NCI-H1694 (cell line): Measurements from ENCODE around the gene TAAR1.
"Not testable (repeated sequence)": the region's sequence is repeated elsewhere in the genome, so short reads cannot be mapped to it uniquely, and the experiment has no call there.

Source experiments
- DNase-seq: peaks from one replicate; lab custom pipeline; 2025; lab: John Stamatoyannopoulos, UW

The TAAR1 gene

DNA sequence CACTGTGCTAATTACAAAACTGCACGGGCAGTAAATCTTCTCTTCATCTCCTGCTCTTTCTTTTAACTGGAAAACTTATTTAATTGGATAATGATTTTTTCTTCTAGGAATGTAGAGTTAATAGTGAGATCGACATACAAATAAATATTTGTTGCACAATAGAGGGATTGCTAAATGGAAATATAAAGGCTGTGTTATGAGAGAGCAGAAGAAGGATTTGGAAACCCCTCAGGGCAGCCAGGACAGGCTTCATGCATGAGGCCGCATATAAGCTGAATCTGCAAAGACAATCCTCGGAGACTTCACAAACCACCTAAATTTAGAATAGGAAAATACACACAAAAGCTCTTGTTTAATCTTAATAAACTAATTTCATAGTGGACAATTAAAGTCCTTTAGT, 2.9 kb upstream of the TAAR1 start:
- no peak for DNase-seq

DNA sequence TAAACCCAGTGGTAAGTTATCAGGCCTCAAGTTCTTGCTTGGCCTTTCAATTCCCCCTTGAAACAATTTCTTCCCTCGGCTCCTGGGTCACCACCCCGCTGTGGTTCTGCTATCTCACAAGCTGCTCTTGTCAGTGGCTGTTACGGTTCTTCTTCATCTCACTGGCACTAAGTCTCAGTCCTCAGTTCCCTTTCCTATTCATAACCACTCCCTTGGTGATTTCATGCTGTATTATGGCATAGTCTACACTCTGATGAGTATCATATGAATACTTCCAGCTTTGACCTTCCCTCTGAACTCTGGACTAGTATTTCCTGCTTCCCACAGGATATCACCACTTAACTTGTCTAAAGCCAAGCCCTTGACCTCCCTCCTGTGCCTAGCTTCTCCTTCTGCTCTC, 7.9 kb downstream of the TAAR1 start:
- DNase-seq = no peak

DNA sequence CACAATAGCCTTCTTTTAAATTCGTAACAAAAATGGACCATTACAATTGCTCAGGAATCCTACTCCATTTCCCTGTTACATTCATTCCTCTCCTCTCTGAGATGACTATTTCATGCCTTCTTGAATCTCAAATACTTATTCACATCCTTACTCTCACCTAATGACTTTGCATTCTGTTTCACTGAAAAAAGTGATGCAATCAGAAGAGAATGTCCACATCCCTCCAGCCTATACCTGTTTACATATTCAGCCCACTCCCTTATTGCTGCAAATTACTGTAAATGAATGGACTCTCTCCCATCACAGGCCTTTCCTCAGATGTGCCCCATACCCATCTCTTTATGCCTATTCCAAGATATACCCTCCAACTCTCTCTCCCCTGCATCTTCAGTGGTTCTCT, 8.6 kb downstream of the TAAR1 start:
- no peak for DNase-seq

DNA sequence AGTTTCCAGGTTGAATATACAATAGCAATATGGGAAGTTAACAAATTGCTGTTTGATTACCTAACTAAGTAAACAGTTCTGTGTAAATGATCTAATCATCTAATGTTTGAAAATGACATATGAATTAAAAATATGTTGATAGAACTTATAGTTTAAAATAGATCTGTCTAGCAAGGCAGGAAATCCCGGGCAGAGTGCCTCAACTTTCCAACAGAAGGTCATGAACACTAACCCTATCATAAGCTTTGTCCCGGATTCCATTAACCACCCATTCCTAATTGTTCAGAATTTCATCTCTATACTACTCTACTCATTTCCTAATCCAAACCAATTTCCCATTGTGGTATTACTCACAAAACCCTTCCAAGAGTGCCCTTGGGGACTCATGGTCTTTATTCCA, 10.2 kb downstream of the TAAR1 start:
- DNase-seq = no peak

DNA sequence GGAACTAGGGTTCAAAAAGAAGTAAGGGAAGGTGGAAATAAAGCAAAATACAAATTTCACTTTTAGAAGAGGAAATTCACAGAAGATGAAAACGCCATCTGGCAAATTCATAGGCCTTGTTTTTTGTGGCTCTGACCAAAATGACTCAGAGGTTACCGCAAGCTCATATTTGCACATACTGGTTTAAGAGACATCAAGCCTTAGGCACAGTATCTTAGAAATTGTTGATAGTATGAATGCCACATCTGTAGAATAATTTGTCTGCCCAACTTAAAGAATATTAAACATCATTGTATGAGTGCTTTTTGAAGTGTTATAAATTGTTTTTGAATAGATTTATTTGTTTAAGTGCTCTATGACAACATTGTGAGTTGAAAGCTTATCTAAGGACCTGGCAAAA, 10.6 kb downstream of the TAAR1 start:
- no peak for DNase-seq

DNA sequence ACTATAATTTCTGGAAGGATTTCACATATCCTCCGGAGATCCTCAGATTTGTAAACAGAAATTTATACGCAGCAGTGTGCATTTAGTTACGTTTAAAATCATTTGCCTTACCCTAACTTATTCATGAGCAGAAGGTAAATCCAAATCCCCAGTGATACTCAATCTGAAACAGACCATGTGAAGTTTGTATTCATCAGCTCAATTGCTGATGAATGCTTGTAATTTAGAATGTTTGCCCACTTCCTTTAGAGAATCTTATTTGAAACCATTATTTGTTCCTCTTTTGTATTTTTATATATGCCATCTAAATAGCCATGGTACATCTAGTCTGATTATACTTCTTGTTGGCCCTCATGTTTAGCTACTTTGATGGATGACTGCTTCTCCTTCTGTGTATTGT, 15.4 kb downstream of the TAAR1 start:
- no peak for DNase-seq

DNA sequence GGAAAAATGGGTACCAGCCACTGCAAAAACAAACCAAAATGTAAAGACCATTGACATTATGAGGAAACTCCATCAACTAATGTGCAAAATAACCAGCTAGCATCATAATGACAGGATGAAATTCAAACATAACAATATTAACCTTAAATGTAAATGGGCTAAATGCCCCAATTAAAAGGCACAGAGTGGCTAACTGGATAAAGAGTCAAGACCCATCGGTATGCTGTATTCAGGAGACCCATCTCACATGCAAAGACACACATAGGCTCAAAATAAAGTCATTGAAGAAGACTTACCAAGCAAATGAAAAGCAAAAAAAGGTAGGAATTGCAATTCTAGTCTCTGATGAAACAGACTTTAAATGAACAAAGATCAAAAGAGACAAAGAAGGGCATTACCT, 21.8 kb downstream of the TAAR1 start:
- not testable (repeated sequence) for DNase-seq

DNA sequence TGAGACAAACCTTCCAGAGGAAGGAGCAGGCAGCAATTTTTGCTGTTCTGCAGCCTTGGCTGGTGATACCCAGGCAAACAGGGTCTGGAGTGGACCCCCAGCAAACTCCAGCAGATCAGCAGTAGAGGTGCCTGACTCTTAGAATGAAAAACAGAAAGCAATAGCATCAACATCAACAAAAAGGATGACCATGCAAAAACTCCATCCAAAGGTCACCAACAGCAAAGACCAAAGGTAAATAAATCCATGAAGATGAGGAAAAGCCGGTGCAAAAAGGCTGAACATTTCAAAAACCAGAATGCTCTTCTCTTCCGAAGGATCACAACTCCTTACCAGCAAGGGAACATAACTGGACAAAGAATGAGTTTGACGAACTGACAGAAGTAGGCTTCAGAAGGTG, 23.1 kb downstream of the TAAR1 start:
- not testable (repeated sequence) for DNase-seq

DNA sequence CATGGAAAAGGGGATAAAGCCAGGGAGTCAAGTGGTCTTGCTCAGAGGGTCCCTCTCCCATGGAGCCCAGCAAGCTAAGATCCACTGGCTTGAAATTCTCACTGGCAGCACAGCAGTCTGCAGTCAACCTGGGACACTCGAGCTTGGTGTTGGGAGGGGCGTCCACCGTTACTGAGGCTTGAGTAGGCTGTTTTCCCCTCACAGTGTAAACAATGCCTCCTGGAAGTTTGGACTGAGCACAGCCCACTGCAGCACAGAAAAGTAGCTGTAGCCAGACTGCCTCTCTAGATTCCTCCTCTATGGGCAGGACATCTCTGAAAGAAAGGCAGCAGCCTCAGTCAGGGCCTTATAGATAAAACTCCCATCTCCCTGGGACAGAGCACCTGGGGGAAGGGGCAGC, 23.7 kb downstream of the TAAR1 start:
- DNase-seq = not testable (repeated sequence)

DNA sequence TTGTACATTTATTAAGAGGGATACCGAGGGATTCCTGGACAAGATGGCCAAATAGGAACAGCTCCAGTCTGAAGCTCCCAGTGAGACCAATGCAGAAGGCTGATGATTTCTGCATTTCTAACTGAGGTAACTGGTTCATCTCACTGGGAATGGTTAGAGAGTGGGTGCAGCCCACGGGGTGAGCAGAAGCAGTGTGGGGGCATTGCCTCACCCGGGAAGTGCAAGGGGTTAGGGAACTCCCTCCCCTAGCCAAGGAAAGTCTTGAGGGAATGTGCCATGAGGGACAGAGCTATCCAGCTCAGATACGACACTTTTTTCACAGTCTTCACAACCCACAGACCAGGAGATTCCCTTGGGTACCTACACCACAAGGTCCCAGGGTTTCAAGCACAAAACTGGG, 24.2 kb downstream of the TAAR1 start:
- DNase-seq = no peak

DNA sequence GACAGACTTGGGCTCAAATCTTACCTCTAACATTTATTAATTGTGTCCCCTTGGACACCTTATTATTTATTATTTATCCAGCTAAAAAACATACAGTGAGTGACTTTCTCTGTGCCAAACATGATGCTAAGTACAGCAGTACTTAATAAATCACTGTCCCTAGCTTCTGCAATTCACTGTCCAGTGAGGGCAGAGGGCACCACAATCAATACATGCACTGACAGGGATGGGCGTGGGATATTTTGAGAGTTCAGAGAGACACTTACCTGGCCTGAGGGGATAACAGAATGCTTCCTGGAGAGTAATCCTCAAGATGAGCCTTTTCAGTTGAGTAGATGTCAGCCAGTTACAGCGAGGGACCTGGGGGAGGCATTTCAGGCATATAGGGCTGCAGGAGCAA, 25.6 kb downstream of the TAAR1 start:
- no peak for DNase-seq

DNA sequence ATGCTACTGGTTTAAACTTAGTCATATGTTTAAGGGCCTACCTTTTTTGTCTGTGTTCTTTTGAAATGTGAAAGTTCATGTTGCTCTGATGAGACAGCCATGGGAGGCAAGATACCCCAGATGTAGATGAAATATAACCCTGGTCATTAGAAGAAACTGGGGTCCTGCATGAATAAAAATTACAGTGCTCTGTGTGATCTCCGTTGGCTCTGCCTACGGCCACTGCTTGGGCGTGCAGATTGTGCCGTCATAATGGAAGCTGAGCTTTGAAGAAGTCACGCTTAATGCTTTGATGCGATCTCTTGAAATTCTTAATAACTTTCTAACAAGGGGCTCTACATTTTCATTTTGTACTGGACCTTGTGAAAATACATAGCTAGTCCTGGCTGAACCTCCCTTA, 34.8 kb downstream of the TAAR1 start, which contains the start of gene TAAR2:
TAAR2 (minus strand) TSS at position 101 of the 400 bp plus-strand sequence; CDS start at position 101, 0 bp downstream.
- no peak for DNase-seq

DNA sequence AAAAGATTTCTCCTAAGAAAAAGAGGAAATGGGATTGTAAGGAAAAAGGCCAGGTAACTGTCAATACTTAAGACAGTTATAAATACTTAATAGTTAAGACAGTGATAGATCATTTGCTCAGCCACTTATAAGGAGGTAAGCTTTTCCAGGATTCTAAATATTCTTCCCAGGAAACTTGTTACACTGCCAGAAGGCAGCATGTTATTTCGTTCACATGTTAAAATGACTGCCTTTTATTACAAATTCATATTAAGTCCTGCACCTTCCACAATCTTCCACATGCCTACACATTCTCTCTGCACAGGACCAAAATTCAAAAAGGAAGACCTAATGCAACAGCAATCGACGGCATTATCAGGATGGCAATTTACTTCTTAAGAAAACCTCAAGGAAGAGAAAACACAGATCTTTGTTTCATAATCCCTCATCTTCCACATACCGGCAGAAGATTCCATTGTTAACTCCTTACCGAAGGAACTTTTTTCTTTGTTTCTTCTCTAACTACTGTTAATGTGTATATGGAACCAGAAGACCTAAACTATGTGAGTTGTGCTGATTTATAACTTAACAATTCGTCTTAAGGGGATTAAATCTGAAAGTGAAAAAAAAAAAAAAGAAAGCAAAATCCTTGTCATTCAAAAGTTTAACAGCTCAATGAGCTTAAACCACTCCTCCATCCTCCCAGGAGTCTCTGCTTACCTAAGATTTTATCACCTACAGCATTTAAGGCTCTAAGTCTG, 35.7 kb downstream of the TAAR1 start:
- no peak for DNase-seq

DNA sequence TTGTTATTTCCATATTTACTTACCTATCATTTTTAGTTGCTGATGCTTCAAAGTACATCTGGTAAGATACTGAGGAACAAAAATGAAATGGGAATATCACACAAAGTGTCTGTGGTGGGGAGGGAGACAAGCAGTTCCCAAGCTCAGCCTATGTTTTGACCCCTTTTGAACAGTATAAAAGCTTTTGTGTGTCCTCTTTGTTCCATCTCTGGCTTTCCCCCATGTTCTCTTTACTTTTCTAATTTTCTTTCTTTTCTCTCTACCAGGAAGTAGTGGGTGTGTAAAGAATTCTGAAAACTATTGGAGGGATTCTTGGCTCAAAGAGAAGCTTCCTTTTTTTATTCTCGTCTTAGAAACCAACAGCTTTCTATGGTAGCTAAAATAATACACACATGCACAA, 42.3 kb downstream of the TAAR1 start:
- no peak for DNase-seq

DNA sequence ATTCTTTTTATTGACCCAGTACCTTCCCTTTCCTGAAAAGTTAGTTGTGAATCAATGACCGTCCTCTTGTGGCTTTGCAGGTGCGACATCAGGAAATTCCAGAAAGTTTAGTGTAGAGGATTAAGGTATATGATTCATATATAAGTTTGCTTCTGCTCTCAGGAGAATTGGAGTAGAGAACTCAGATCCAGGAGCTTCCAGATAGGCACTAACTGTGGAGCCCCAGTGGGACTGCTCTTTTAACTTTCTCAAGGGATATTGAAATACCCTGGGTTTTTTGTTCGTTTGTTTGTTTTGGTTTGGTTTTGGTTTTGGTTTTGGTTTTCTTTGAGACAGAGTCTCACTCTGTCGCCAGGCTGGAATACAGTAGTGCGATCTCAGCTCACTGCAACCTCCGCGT, 44.4 kb downstream of the TAAR1 start:
- no peak for DNase-seq

DNA sequence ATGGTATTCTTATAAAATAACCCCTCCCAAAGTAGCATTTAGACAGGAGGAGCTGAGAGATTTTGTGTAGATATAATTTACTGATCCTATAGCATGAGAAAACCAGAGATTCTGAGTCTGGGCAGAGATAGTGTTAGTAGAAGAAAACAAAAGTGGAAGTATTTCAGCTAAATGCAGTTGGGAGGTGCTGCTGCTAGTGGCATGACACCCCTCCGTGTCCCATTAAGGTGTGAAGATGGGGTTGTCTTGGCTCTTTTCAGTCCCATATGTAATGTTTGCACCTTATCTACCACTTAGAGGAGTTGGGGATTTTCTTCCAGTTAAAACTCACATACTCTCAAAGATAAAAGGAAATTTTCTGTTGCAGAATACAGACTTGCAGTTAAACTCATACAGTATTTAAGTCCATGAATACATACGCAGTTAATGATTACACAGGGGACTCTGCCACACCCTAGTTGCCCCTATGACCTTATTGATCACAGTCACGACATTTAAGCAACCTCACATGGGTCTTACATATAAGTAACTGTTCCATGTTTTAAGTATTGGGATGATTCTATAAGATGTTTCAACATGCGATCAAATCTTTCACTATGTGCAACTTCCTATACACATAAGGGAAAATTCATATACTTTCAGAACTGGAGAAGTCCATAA, 46.4 kb downstream of the TAAR1 start:
- DNase-seq = no peak

DNA sequence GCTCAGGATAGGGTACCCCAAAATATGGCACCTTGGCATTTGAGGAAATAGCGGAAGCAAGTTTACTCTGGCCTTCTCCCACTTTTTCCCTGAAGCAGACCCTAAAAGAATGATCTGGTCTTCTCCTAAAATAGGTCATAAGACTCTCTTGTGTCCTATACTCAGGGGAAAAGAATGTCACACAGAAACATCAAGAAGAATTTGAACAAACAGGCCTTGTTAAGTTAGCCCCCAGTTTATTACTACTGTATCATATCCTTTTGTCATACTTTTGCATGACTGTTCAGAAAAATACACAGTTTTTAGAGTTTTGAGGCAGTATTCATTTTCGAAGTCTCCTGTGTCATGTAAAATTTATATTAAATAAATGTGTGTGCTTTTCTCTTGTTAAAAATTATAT, 47.4 kb downstream of the TAAR1 start:
- DNase-seq = no peak

DNA sequence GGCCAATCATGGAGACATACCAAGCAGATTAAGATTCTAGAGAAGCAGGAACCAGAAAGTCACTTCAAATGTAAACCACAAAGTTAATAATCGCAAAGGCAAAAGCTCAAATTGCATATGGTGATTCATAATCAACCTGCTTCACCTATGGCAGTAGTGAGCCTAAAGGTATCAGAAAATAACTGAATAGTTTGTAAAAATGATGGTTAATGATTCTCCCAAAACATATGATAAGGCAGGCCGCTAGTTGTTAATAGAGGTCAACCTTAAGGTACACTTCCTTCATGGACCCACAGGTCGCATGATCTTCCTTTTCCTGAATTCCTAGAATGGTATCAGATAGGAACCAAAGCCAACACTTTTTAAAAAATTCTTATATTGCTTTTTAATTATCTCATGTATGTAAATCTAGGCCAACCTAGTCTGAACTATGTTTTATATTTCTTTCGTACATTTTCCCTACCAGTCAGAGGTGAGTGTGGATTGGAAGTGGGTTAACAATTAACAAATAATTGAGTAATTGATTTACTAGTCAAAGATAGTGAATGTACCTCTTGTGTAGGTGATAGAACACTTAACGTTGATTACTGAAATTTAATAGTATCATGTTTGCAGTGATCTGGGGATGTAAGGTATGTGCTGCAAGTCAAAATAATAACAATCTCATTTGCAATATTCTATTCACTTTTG, 51.3 kb downstream of the TAAR1 start:
- no peak for DNase-seq

DNA sequence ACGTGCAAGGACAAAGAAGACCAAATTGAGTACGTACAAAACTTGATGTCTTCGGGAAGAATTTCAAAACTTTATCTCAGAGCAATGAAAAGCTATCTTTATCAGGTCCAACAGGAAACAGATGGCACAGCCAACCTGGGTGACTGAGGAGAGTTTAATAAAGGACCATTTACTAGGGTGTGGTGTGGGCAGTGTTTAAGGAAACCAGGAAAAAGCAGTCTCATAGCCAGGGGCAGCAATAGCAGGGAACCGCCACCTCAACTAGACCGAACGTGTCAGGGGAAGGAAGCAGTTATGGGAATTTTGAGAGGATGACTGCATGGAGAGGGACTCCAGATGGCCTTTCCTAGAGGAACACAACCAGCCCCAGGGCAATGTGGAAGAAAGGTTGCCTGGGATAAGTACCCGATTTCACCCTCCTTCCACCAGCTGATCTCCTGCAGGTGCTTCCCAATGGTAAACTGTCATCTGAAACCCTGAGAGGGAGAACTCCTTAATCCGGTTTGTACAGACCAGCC, 54.3 kb downstream of the TAAR1 start:
- no peak for DNase-seq

DNA sequence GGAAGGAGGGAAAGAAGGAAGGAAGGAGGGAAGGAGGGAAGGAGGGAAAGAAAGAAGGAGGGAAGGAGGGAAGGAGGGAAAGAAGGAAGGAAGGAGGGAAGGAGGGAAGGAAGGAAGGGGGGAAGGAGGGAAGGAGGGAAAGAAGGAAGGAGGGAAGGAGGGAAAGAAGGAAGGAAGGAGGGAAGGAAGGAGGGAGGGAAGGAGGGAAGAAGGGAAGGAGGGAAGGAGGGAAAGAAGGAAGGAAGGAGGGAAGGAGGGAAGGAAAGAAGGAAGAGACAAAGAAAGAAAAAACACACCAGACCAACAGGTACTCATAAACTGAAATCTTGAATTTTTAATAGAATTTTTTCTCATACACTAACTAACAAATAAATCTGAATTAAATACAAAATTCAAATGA, 58.1 kb downstream of the TAAR1 start:
- not testable (repeated sequence) for DNase-seq

DNA sequence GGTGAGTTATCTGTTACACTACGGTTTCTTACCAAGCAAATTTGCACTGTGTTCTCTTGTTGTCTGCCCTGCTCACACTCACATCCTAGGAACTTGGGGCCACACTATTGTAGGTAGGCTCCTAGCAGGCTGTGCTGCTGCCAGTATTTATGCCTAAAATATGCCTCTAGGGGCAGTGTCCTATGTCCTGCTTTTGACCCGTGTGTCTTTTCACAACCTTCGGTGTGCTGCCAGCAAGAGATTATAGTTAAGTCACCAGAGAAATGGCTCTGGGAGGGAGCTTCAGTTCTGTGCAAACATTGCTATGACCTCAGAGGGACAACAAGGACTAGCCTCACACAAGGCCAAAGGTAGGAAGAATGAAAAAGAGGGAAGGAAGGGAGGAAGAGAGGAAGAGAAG, 60.5 kb downstream of the TAAR1 start:
- DNase-seq = no peak

DNA sequence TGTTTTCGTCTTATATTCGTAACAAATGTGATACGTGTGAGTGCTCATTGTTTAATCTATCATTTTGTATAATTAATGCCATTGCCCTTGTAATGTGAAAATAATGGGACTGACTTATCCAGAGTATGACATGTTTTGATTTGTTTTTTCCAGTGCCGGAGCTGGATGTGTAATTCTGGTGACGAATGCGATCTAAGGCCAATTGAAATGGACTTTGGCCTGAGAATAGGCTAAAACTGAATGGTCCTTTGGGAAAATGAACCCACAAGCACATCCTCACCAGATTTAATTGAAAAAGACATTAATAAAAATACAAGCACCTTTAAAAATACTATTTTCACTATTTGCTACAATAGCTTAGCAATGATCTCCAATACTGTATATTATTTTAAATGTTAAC, 62.8 kb downstream of the TAAR1 start:
- DNase-seq = no peak
